SK-N-SH treated with all-trans-retinoic acid at 6 μM for 48 hours (cell line): Measurements from ENCODE around the gene HOXA13.

ENCODE experiments used
- ARNTL ChIP-seq: fragments of 450-650 bp; formaldehyde crosslinking; IDR thresholded peaks from 2 replicates; pipeline ENCODE4 v1.5.0; 2020; ENCODE audit warnings: low read depth, mild to moderate bottlenecking, moderate library complexity, borderline replicate concordance
- BACH2 ChIP-seq: fragments of 250-450 bp; sonication (Bioruptor Pico); IDR thresholded peaks from 2 replicates; pipeline ENCODE4 v1.9.0; 2021; ENCODE audit warnings: mild to moderate bottlenecking, borderline replicate concordance
- ESRRG ChIP-seq: fragments of 250-450 bp; sonication (Bioruptor Pico); IDR thresholded peaks from 2 replicates; pipeline ENCODE4 v1.6.1; 2021; ENCODE audit warnings: mild to moderate bottlenecking
- RARB ChIP-seq: fragments of 250-450 bp; sonication (Bioruptor Pico); IDR thresholded peaks from 2 replicates; pipeline ENCODE4 v1.8.0; 2021; ENCODE audit warnings: mild to moderate bottlenecking, moderate library complexity
- SNAI2 ChIP-seq: fragments of 250-450 bp; sonication (Bioruptor Pico); IDR thresholded peaks from 2 replicates; pipeline ENCODE4 v1.5.0; 2020; ENCODE audit warnings: mild to moderate bottlenecking, moderate library complexity
- TF ChIP-seq, protein P1 (sequence below): fragments of 250-450 bp; sonication (Bioruptor Pico); IDR thresholded peaks from 2 replicates; pipeline ENCODE4 v1.8.0; 2020; ENCODE audit warnings: mild to moderate bottlenecking, moderate library complexity, borderline replicate concordance
- TF ChIP-seq, protein P2 (sequence below): fragments of 250-450 bp; sonication (Bioruptor Pico); IDR thresholded peaks from 2 replicates; pipeline ENCODE4 v1.5.1; 2021; ENCODE audit warnings: mild to moderate bottlenecking, moderate library complexity

DNA sequence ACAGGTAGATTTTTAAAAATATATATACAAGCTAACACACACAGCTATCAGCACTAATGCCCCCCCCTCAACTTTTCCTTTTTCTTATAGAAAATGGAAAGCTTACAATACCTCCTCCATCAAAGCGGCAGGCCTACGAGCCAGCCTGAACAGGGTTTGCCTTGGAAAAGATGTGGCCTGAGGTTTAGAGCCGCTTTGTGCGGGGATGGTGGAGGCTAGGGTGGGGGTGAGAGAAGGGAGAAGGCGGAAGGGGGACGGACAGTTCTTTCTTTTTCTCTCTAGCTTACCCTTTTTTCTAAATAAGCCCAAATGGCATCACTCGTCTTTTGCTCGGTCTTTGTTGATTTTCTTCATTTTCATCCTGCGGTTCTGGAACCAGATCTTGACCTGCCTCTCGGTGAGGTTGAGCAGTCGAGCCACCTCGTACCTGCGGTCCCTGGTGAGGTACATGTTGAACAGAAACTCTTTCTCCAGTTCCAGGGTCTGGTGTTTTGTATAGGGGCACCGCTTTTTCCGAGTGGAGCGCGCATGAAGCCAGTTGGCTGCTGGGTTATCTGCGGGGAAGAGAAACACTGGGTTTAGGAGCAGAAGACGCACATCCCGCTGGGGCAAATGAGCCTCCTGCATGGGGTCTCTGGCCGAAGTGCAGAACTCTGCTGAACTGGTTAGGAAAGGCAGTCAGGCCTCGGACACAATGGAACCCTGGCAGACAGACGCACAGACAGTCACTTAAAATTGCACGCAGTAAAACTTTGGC lies 36.4 kb downstream of the HOXA13 start:
- TF ChIP-seq ARNTL (CRISPR knock-in tag) = no peak
- no peak for TF ChIP-seq RARB
- TF ChIP-seq, protein P1, sequence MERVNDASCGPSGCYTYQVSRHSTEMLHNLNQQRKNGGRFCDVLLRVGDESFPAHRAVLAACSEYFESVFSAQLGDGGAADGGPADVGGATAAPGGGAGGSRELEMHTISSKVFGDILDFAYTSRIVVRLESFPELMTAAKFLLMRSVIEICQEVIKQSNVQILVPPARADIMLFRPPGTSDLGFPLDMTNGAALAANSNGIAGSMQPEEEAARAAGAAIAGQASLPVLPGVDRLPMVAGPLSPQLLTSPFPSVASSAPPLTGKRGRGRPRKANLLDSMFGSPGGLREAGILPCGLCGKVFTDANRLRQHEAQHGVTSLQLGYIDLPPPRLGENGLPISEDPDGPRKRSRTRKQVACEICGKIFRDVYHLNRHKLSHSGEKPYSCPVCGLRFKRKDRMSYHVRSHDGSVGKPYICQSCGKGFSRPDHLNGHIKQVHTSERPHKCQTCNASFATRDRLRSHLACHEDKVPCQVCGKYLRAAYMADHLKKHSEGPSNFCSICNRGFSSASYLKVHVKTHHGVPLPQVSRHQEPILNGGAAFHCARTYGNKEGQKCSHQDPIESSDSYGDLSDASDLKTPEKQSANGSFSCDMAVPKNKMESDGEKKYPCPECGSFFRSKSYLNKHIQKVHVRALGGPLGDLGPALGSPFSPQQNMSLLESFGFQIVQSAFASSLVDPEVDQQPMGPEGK (CRISPR knock-in tag) = no peak
- TF ChIP-seq SNAI2 (CRISPR knock-in tag) = no peak
- TF ChIP-seq, protein P2, sequence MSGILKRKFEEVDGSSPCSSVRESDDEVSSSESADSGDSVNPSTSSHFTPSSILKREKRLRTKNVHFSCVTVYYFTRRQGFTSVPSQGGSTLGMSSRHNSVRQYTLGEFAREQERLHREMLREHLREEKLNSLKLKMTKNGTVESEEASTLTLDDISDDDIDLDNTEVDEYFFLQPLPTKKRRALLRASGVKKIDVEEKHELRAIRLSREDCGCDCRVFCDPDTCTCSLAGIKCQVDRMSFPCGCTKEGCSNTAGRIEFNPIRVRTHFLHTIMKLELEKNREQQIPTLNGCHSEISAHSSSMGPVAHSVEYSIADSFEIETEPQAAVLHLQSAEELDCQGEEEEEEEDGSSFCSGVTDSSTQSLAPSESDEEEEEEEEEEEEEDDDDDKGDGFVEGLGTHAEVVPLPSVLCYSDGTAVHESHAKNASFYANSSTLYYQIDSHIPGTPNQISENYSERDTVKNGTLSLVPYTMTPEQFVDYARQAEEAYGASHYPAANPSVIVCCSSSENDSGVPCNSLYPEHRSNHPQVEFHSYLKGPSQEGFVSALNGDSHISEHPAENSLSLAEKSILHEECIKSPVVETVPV (CRISPR knock-in tag) = no peak
- TF ChIP-seq ESRRG (CRISPR knock-in tag) = no peak
- TF ChIP-seq BACH2 = no peak
